CD4-positive, alpha-beta T cell (primary cell): ENCODE measurements around the gene LRSAM1. TPM values are rescaled to one million over a fixed set of nuclear protein-coding genes. Genes with fewer than 3 reads are reported as not detected.

Experiments used
- ATAC-seq: fragments of 200-7000 bp; cut with Tn5 transposase; one replicate; pipeline ENCODE4 v1.10.0; 2022; ENCODE audit warnings: mild to moderate bottlenecking; ENCODE audit not compliant: poor library complexity
- CTCF ChIA-PET: fragments of 350-600 bp; sonication (Branson Sonifier 250); formaldehyde crosslinking; loops from one replicate; lab custom pipeline; 2021; ENCODE audit warnings: antibody characterized with exemption, inconsistent platforms; lab: Charles Lee
- POLR2A ChIA-PET: fragments of 350-600 bp; sonication (Branson Sonifier 250); formaldehyde crosslinking; loops from one replicate; lab custom pipeline; 2021; ENCODE audit warnings: antibody characterized with exemption, inconsistent platforms; lab: Charles Lee
- DNase-seq, 14 experiments: peaks; one replicate each; pipeline ENCODE4 v3.0.0-alpha.2; 2013 to 2020; ENCODE audit warnings: mixed read lengths in 2 of 14
- H3K27ac ChIP-seq, 2 donors: one replicate each; pipeline versions ENCODE4 v1.5.1 to v1.7.0; 2013; ENCODE audit warnings: low read length in 2 of 2, low read depth in 1 of 2, mild to moderate bottlenecking in 1 of 2
- H3K27me3 ChIP-seq, 2 experiments: 1 replicate in 1 of 2; 2 replicates in 1 of 2; pipeline versions ENCODE4 v1.6.1 to v1.7.0; 2013; ENCODE audit warnings: low read length in 2 of 2, control low read depth in 1 of 2, mild to moderate bottlenecking in 1 of 2, moderate library complexity in 1 of 2; ENCODE audit not compliant: insufficient read depth in 2 of 2, control insufficient read depth in 1 of 2
- H3K36me3 ChIP-seq: one replicate; pipeline ENCODE4 v1.6.1; 2013; ENCODE audit warnings: low read length, control low read depth; ENCODE audit not compliant: insufficient read depth
- H3K4me1 ChIP-seq: one replicate; pipeline ENCODE4 v1.6.1; 2013; ENCODE audit warnings: low read length, control low read depth; ENCODE audit not compliant: insufficient read depth
- H3K4me3 ChIP-seq: one replicate; pipeline ENCODE4 v1.5.1; 2013; ENCODE audit warnings: mild to moderate bottlenecking, low read length, moderate library complexity
- H3K9me3 ChIP-seq, 2 experiments: 1 replicate in 1 of 2; 2 replicates in 1 of 2; pipeline versions ENCODE4 v1.6.1 to v1.7.0; 2013; ENCODE audit warnings: low read length in 2 of 2, mild to moderate bottlenecking in 2 of 2, control low read depth in 1 of 2, moderate library complexity in 1 of 2; ENCODE audit not compliant: control insufficient read depth in 1 of 2, insufficient read depth in 1 of 2
- H3K27ac Mint-ChIP-seq: one replicate; pipeline ENCODE4 v1.8.0; 2020; ENCODE audit warnings: mixed read lengths
- H3K27me3 Mint-ChIP-seq: one replicate; pipeline ENCODE4 v1.8.0; 2021; ENCODE audit warnings: mixed read lengths
- H3K36me3 Mint-ChIP-seq: one replicate; pipeline ENCODE4 v1.8.0; 2021; ENCODE audit warnings: low read depth, mixed read lengths
- H3K4me1 Mint-ChIP-seq: one replicate; pipeline ENCODE4 v1.8.0; 2021; ENCODE audit warnings: low read depth, mixed read lengths
- H3K4me3 Mint-ChIP-seq: one replicate; pipeline ENCODE4 v1.8.0; 2020; ENCODE audit warnings: mild to moderate bottlenecking, mixed read lengths
- H3K9me3 Mint-ChIP-seq: one replicate; pipeline ENCODE4 v1.8.0; 2020; ENCODE audit warnings: mixed read lengths
- intact Hi-C, 2 experiments: fragments of 100-400 bp; cut with DNase I in 1 of 2; cut with micrococcal nuclease in 1 of 2; formaldehyde crosslinking; loops; one replicate each; pipeline versions ENCODE4 v1.15.1 to v1.9.0; 2023 to 2025; cut with DNase I, micrococcal nuclease
- total RNA-seq, 174 experiments: library from RNA in 2 of 174; stranded (reverse) in 2 of 174; gene quantifications; one replicate each; pipeline ENCODE4 v1.2.3 and lab custom pipeline; 2021 to 2026
- TF ChIP-seq, protein P1 (sequence below): fragments of 200-600 bp; IDR thresholded peaks from one replicate; pipeline ENCODE4 v1.8.0; 2022; ENCODE audit warnings: antibody characterized with exemption, mild to moderate bottlenecking

Gene LRSAM1
- total RNA-seq, 2 experiments from 2014 or later: 11.4 to 16.0 TPM

DNA sequence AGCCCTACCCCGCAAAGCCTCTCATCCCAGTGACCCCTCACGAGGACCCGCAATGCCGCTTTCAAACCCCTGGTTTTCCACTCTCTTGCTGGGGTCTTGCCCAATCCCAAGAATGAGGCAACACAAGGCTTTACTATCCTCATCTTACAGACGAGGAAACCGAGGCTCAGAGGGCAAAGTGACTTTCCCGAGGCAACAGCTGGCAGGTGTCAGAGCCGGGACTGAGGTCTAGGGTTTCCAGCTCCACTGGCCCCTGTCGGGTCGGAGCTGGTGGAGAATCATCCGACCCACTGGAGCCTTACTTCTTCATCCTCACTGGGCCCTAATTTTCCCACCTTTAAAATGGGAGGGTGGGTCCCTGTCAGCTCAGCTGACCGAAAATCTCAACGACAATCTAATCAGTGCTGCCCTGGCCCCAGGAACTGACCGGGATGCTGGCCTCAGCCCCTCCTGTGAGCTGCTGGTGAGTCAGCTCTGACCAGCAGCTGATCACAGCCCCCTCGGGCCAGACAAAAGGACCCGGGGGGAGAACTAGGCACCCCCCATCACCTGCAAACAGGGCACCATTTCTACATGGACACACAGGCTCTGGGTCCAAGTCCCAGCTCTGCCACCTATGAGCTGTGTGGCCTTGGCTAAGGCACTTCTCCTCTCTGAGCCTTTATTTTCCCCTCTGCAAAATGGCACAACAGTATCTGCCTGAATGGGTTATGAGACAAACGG is 88.1 kb downstream of the LRSAM1 start:
- Mint-ChIP-seq H3K9me3 (no peaks in the 10 kb centered on the region), H3K27ac (no peak overlapping the region), H3K4me3 (no peak overlapping the region), H3K36me3 (no peaks in the 10 kb centered on the region), H3K4me1 (no peaks in the 10 kb centered on the region), H3K27me3 (no peaks in the 10 kb centered on the region)
- POLR2A ChIA-PET: no interaction called here
- no peak overlapping the region for H3K4me3 ChIP-seq
- H3K36me3 ChIP-seq: no peaks in the 10 kb centered on the region
- intact Hi-C loops: no loop called here
- DNase-seq (no peak), ATAC-seq (no peak)
- no peaks in the 10 kb centered on the region for H3K4me1 ChIP-seq
- no peak overlapping the region for H3K27ac ChIP-seq
- TF ChIP-seq, protein P1, sequence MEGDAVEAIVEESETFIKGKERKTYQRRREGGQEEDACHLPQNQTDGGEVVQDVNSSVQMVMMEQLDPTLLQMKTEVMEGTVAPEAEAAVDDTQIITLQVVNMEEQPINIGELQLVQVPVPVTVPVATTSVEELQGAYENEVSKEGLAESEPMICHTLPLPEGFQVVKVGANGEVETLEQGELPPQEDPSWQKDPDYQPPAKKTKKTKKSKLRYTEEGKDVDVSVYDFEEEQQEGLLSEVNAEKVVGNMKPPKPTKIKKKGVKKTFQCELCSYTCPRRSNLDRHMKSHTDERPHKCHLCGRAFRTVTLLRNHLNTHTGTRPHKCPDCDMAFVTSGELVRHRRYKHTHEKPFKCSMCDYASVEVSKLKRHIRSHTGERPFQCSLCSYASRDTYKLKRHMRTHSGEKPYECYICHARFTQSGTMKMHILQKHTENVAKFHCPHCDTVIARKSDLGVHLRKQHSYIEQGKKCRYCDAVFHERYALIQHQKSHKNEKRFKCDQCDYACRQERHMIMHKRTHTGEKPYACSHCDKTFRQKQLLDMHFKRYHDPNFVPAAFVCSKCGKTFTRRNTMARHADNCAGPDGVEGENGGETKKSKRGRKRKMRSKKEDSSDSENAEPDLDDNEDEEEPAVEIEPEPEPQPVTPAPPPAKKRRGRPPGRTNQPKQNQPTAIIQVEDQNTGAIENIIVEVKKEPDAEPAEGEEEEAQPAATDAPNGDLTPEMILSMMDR: no peak
- no peaks in the 10 kb centered on the region for H3K27me3 ChIP-seq
- CTCF ChIA-PET: no interaction called here
- H3K9me3 ChIP-seq: no peaks in the 10 kb centered on the region

DNA sequence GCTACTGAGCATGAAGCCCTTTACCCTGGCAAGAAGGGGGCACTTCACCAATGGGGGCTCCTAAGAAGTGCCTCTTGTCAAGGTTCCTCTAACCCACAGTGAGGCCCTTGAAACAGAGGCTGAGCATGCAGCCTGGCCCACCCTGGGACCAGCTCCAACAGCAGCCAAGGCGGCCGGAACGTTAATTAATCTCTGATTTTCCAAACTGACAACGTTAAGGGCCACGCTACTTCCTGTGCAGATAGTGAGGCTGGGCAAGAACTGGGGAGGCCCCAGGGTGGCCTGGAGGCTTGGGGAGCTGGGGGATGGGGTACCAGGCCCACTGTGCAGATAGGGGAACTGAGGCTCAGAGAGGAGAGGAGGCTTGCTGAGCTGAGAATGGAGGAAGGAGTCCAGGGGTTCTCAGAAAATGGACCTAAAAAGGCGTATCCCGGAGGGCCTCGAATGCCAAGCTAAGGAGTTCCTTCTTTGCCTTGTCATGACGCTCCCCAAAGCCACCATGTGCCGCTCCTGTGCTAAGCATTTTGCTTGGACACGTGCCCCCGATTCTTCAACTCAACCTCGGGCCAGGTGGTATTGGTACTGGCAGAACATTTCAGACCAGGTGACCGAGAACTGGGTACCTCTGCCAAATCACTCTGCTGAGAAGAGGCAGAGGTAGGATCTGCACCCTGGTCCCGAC is 88.8 kb downstream of the LRSAM1 start:
- Histone ChIP-seq H3K27ac (no peak overlapping the region), H3K9me3 (no peaks in the 10 kb centered on the region), H3K36me3 (no peaks in the 10 kb centered on the region), H3K4me3 (no peak overlapping the region), H3K27me3 (no peaks in the 10 kb centered on the region), H3K4me1 (no peaks in the 10 kb centered on the region)
- ChIA-PET CTCF (no interaction called here), POLR2A (interaction anchor here (0.6 kb wide), 1 partner anchor 219 kb away, joined by 3 read pairs; no protein-coding TSS in a partner anchor)
- ATAC-seq: no peak
- H3K27ac Mint-ChIP-seq: no peak overlapping the region
- no peaks in the 10 kb centered on the region for H3K36me3 Mint-ChIP-seq
- no peak for DNase-seq
- TF ChIP-seq, protein P1: no peak
- no peaks in the 10 kb centered on the region for H3K9me3 Mint-ChIP-seq
- no peaks in the 10 kb centered on the region for H3K4me1 Mint-ChIP-seq
- intact Hi-C loops: no loop called here
- no peak overlapping the region for H3K4me3 Mint-ChIP-seq
- H3K27me3 Mint-ChIP-seq: no peaks in the 10 kb centered on the region

DNA sequence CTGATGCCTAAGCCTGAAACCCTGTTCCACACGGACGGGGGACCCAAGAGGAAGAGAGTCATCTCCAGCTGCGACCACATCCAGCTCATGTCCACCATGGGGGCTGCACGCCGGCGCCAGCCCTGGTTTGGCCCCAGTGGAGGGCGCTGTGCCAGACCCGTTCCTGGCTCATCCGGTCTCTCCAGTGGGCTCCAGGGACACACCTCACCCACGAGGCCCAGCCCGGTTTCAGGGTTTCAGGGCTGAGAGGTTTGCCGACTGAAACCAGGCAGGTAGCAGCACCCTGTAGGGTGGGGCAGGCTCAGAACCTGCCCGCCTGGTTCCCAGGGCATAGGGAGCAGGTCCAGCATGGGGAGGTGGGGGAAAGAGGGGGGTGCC is 89.3 kb downstream of the LRSAM1 start:
- no peaks in the 10 kb centered on the region for H3K27me3 Mint-ChIP-seq
- no peaks in the 10 kb centered on the region for H3K4me1 ChIP-seq
- H3K4me3 Mint-ChIP-seq: no peak overlapping the region
- ChIA-PET POLR2A (no interaction called here), CTCF (no interaction called here)
- H3K27me3 ChIP-seq: no peaks in the 10 kb centered on the region
- ATAC-seq: no peak
- no peaks in the 10 kb centered on the region for H3K4me1 Mint-ChIP-seq
- no peak for DNase-seq
- no peaks in the 10 kb centered on the region for H3K36me3 ChIP-seq
- H3K9me3 ChIP-seq: no peaks in the 10 kb centered on the region
- no peak overlapping the region for H3K27ac Mint-ChIP-seq
- H3K36me3 Mint-ChIP-seq: no peaks in the 10 kb centered on the region
- TF ChIP-seq, protein P1: no peak
- intact Hi-C loops: no loop called here
- H3K9me3 Mint-ChIP-seq: no peaks in the 10 kb centered on the region
- no peak overlapping the region for H3K27ac ChIP-seq
- no peak overlapping the region for H3K4me3 ChIP-seq
